ENCODE measurements around the gene RNF146.
A peak's percentile ranks its signal among the peaks of the same experiment; 100 is the strongest.
"Not testable (repeated sequence)": the region's sequence is repeated elsewhere in the genome, so short reads cannot be mapped to it uniquely, and the experiment has no call there.

Gene RNF146

GRCh38 chr6:127288705-127289104 lies 22.0 kb downstream of the RNF146 start:
- FAIRE-seq: no peak

GRCh38 chr6:127289934-127290333 lies 23.3 kb downstream of the RNF146 start:
- FAIRE-seq: no peak

GRCh38 chr6:127290391-127291265 lies 24.0 kb downstream of the RNF146 start:
- no peak for FAIRE-seq

GRCh38 chr6:127291495-127291894 lies 24.8 kb downstream of the RNF146 start:
- FAIRE-seq: no peak

GRCh38 chr6:127297502-127298070 lies 30.9 kb downstream of the RNF146 start:
- no peak for FAIRE-seq

- no peak for FAIRE-seq
Measured at GRCh38 chr6:127298475-127298874, 31.8 kb downstream of the RNF146 start.

GRCh38 chr6:127299522-127300240 lies 33.0 kb downstream of the RNF146 start:
- peak; percentile 71 for FAIRE-seq

- FAIRE-seq: no peak
Measured at GRCh38 chr6:127300411-127300810, 33.7 kb downstream of the RNF146 start.

- no peak for FAIRE-seq
Measured at GRCh38 chr6:127301199-127301700, 34.6 kb downstream of the RNF146 start.

GRCh38 chr6:127302728-127303660 lies 36.3 kb downstream of the RNF146 start:
- peak; percentile 98 for FAIRE-seq

- no peak for FAIRE-seq
Measured at GRCh38 chr6:127303917-127304316, 37.3 kb downstream of the RNF146 start.

GRCh38 chr6:127305741-127306140 lies 39.1 kb downstream of the RNF146 start:
- FAIRE-seq: peak; percentile 21

GRCh38 chr6:127317388-127318128 lies 50.9 kb downstream of the RNF146 start:
- no peak for FAIRE-seq

GRCh38 chr6:127319686-127320085 lies 53.0 kb downstream of the RNF146 start:
- no peak for FAIRE-seq

- FAIRE-seq: no peak
Measured at GRCh38 chr6:127328043-127328609, 61.5 kb downstream of the RNF146 start.

GRCh38 chr6:127331256-127331655 lies 64.6 kb downstream of the RNF146 start:
- FAIRE-seq: not testable (repeated sequence)

- no peak for FAIRE-seq
Measured at GRCh38 chr6:127332383-127332961, 65.8 kb downstream of the RNF146 start.

All from A204.1 (cell line).